Measurements from ENCODE around the gene MAGI2.

- TF ChIP-seq CTCF (IDR thresholded peaks at IDR 0.05; ENCODE audit: borderline replicate concordance, extremely low read depth, low read length, poor library complexity, severe bottlenecking) (no peak), EZH2 (IDR thresholded peaks at IDR 0.05; ENCODE audit: borderline replicate concordance, low read depth, low read length, severe bottlenecking) (no peak)
Observed at GRCh38 chr7:78523930-78524329, 929.5 kb downstream of the MAGI2 start.

All from DND-41 (cell line).